ENCODE measurements around the gene KRT26. TPM values are rescaled to one million over a fixed set of nuclear protein-coding genes. Genes with fewer than 3 reads are reported as not detected.

KRT26 gene
- total RNA-seq, 2 donors from 2014 or later: not detected

- peaks cover 15% of the 10 kb centered on the region for H3K27me3 Mint-ChIP-seq (ENCODE audit: insufficient read depth)
- Histone ChIP-seq H3K4me3 (ENCODE audit: low read length) (no peak within 1 kb of the TSS), H3K27ac (ENCODE audit: low read depth, low read length) (no peak within 1 kb of the TSS), H3K27me3 (ENCODE audit: control insufficient read depth, insufficient read depth, low read length, poor library complexity, severe bottlenecking) (no peaks in the 10 kb centered on the region), H3K9me3 (ENCODE audit: control insufficient read depth, low read length) (peaks cover 21% of the 10 kb centered on the region), H3K9ac (ENCODE audit: extremely low read depth, low read length, poor library complexity, severe bottlenecking) (no peak within 1 kb of the TSS), H3K36me3 (ENCODE audit: control insufficient read depth, insufficient read depth, low read length) (no peaks in the 10 kb centered on the region), H3K4me1 (ENCODE audit: control insufficient read depth, insufficient read depth, low read length) (no peaks in the 10 kb centered on the region)
- H3K4me1 Mint-ChIP-seq: no peaks in the 10 kb centered on the region
- H3K4me3 Mint-ChIP-seq: no peak within 1 kb of the TSS
- no peak within 1 kb of the TSS for H3K27ac Mint-ChIP-seq
- H3K9me3 Mint-ChIP-seq: peaks cover 18% of the 10 kb centered on the region
- TF ChIP-seq, protein P1, sequence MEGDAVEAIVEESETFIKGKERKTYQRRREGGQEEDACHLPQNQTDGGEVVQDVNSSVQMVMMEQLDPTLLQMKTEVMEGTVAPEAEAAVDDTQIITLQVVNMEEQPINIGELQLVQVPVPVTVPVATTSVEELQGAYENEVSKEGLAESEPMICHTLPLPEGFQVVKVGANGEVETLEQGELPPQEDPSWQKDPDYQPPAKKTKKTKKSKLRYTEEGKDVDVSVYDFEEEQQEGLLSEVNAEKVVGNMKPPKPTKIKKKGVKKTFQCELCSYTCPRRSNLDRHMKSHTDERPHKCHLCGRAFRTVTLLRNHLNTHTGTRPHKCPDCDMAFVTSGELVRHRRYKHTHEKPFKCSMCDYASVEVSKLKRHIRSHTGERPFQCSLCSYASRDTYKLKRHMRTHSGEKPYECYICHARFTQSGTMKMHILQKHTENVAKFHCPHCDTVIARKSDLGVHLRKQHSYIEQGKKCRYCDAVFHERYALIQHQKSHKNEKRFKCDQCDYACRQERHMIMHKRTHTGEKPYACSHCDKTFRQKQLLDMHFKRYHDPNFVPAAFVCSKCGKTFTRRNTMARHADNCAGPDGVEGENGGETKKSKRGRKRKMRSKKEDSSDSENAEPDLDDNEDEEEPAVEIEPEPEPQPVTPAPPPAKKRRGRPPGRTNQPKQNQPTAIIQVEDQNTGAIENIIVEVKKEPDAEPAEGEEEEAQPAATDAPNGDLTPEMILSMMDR (conservative IDR thresholded peaks at IDR 0.05): no peak
- H3K36me3 Mint-ChIP-seq (ENCODE audit: low read depth): no peaks in the 10 kb centered on the region
- 83 to 88% methylated on average over 3 to 4 of the region's 4 CpGs for WGBS, 2 experiments (ENCODE audit: insufficient coverage in 1 of 2, insufficient read length in 1 of 2)
- DNase-seq: no peak
Measured at GRCh38 chr17:40755231-40755630, 16.8 kb downstream of the KRT26 start, which contains the start of gene KRT25. Gene KRT25, minus strand, starts transcription at chr17:40755331. Its CDS starts 60 bp downstream, at chr17:40755271.

DNA sequence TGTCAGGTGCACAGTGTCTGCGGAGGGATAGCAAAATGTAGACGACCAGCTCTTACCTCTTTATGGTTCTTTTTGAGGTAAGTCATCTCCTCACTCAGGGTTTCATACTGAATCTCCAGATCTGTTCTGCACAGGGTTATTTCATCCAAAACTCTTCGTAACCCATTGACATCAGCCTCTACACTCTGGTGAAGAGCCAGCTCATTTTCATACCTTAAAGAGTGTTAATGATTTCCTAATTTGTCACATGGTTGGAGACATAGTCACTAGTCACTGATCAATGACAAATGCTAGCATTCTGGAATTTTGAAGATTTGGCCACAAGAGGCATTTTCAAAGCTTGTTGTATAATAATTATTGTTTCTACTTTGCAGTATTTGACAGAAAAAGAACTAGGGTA, 18.2 kb downstream of the KRT26 start:
- Mint-ChIP-seq H3K4me1 (no peaks in the 10 kb centered on the region), H3K4me3 (no peak overlapping the region), H3K27me3 (ENCODE audit: insufficient read depth) (peaks cover 15% of the 10 kb centered on the region), H3K9me3 (peaks cover 8% of the 10 kb centered on the region), H3K36me3 (ENCODE audit: low read depth) (no peaks in the 10 kb centered on the region), H3K27ac (no peak overlapping the region)
- no peaks in the 10 kb centered on the region for H3K36me3 ChIP-seq (ENCODE audit: control insufficient read depth, insufficient read depth, low read length)
- H3K9ac ChIP-seq (ENCODE audit: extremely low read depth, low read length, poor library complexity, severe bottlenecking): no peak overlapping the region
- no peaks in the 10 kb centered on the region for H3K27me3 ChIP-seq (ENCODE audit: control insufficient read depth, insufficient read depth, low read length, poor library complexity, severe bottlenecking)
- no peaks in the 10 kb centered on the region for H3K4me1 ChIP-seq (ENCODE audit: control insufficient read depth, insufficient read depth, low read length)
- TF ChIP-seq, protein P1 (conservative IDR thresholded peaks at IDR 0.05): no peak
- H3K9me3 ChIP-seq (ENCODE audit: control insufficient read depth, low read length): peaks cover 7% of the 10 kb centered on the region
- 93% methylated on average over 3 of the region's 3 CpGs for WGBS, 2 experiments (ENCODE audit: insufficient coverage in 1 of 2, insufficient read length in 1 of 2)
- H3K27ac ChIP-seq (ENCODE audit: low read depth, low read length): no peak overlapping the region
- DNase-seq: no peak
- H3K4me3 ChIP-seq (ENCODE audit: low read length): no peak overlapping the region

DNA sequence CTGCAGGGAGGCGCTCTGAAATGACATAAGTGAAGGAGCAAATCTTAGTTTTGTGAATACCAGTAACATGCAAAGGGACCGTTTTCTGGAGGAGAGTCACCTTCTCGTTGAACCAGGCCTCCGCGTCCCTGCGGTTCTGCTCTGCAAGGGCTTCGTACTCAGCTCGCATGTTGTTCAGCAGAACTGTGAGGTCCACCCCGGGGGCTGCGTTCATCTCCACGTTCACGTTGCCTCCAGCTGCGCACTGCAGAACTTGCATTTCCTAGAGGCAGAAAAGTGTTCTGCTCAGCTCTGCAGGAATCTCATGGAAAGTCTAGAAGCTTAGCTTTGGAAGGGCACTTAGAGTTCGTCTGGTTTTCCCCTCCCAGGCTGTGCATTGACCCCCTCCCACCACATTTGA, 20.9 kb downstream of the KRT26 start:
- Histone ChIP-seq H3K4me3 (ENCODE audit: low read length) (no peak overlapping the region), H3K27me3 (ENCODE audit: control insufficient read depth, insufficient read depth, low read length, poor library complexity, severe bottlenecking) (no peaks in the 10 kb centered on the region), H3K36me3 (ENCODE audit: control insufficient read depth, insufficient read depth, low read length) (no peaks in the 10 kb centered on the region), H3K4me1 (ENCODE audit: control insufficient read depth, insufficient read depth, low read length) (no peaks in the 10 kb centered on the region), H3K9ac (ENCODE audit: extremely low read depth, low read length, poor library complexity, severe bottlenecking) (no peak overlapping the region), H3K9me3 (ENCODE audit: control insufficient read depth, low read length) (peaks cover 4% of the 10 kb centered on the region), H3K27ac (ENCODE audit: low read depth, low read length) (no peak overlapping the region)
- Mint-ChIP-seq H3K27me3 (ENCODE audit: insufficient read depth) (peaks cover 8% of the 10 kb centered on the region), H3K4me3 (no peak overlapping the region), H3K36me3 (ENCODE audit: low read depth) (no peaks in the 10 kb centered on the region), H3K4me1 (no peaks in the 10 kb centered on the region), H3K9me3 (peaks cover 7% of the 10 kb centered on the region), H3K27ac (no peak overlapping the region)
- TF ChIP-seq, protein P1 (conservative IDR thresholded peaks at IDR 0.05): no peak
- WGBS, 2 experiments (ENCODE audit: insufficient coverage in 1 of 2, insufficient read length in 1 of 2): 92 to 95% methylated on average over 8 to 14 of the region's 14 CpGs
- no peak for DNase-seq

Measured in endodermal cell (in vitro differentiated cells).